WTC11 (cell line): Measurements from ENCODE around the gene FYN. TPM values are rescaled to one million over a fixed set of nuclear protein-coding genes. Genes with fewer than 3 reads are reported as not detected.

Experiments
- ATAC-seq: fragments of 200-7000 bp; cut with Tn5 transposase; 2 replicates; pipeline ENCODE4 v1.10.0; 2021; ENCODE audit warnings: mild to moderate bottlenecking, moderate library complexity
- CTCF ChIA-PET: fragments of 300-600 bp; sonication (Branson Sonifier 250); formaldehyde crosslinking; loops from one replicate; lab custom pipeline; 2021; ENCODE audit warnings: antibody characterized with exemption; lab: Charles Lee
- POLR2A ChIA-PET: fragments of 350-600 bp; sonication (Branson Sonifier 250); formaldehyde crosslinking; loops from one replicate; lab custom pipeline; 2021; ENCODE audit warnings: antibody characterized with exemption; lab: Charles Lee
- DNase-seq: peaks from one replicate; pipeline ENCODE4 v3.0.0; 2021; ENCODE audit warnings: low spot score
- H3K27ac Mint-ChIP-seq: 2 replicates; pipeline ENCODE4 v1.8.0; 2021; ENCODE audit warnings: mixed read lengths
- H3K27me3 Mint-ChIP-seq: 2 replicates; pipeline ENCODE4 v1.8.0; 2021; ENCODE audit warnings: low read depth, mild to moderate bottlenecking, moderate library complexity, mixed read lengths
- H3K36me3 Mint-ChIP-seq: 2 replicates; pipeline ENCODE4 v1.8.0; 2021; ENCODE audit warnings: mixed read lengths
- H3K4me1 Mint-ChIP-seq: 2 replicates; pipeline ENCODE4 v1.8.0; 2022; ENCODE audit warnings: mixed read lengths
- H3K4me3 Mint-ChIP-seq: 2 replicates; pipeline ENCODE4 v1.8.0; 2021; ENCODE audit warnings: mild to moderate bottlenecking, moderate library complexity, mixed read lengths
- H3K9me3 Mint-ChIP-seq: 2 replicates; pipeline ENCODE4 v1.8.0; 2021; ENCODE audit warnings: mixed read lengths
- CTCF ChIP-seq: fragments of 200-600 bp; IDR thresholded peaks from 2 replicates; pipeline ENCODE4 v1.8.0; 2022; ENCODE audit warnings: antibody characterized with exemption
- EMX1 ChIP-seq: fragments of 250-450 bp; sonication (Bioruptor Pico); IDR thresholded peaks from 2 replicates; pipeline ENCODE4 v1.8.0; 2021; ENCODE audit warnings: mild to moderate bottlenecking
- ERG ChIP-seq: fragments of 250-450 bp; sonication (Bioruptor Pico); IDR thresholded peaks from 2 replicates; pipeline ENCODE4 v1.8.0; 2021; ENCODE audit warnings: mild to moderate bottlenecking
- ESRRA ChIP-seq: sonication (generic); formaldehyde crosslinking; IDR thresholded peaks from 2 replicates; pipeline ENCODE4 v1.8.1; 2022; ENCODE audit warnings: mild to moderate bottlenecking, missing genetic modification reagents, borderline replicate concordance
- GABPB1 ChIP-seq: sonication (generic); formaldehyde crosslinking; IDR thresholded peaks from 2 replicates; pipeline ENCODE4 v1.8.1; 2023; ENCODE audit warnings: mild to moderate bottlenecking, missing genetic modification reagents
- GTF2I ChIP-seq: fragments of 250-450 bp; sonication (Bioruptor Pico); conservative IDR thresholded peaks from 2 replicates; pipeline ENCODE4 v1.4.0; 2021; ENCODE audit warnings: mild to moderate bottlenecking
- HMGA2 ChIP-seq: fragments of 250-450 bp; sonication (Bioruptor Pico); IDR thresholded peaks from 2 replicates; pipeline ENCODE4 v1.4.0; 2021; ENCODE audit warnings: mild to moderate bottlenecking, moderate library complexity
- HMGXB4 ChIP-seq: sonication (generic); formaldehyde crosslinking; IDR thresholded peaks from 2 replicates; pipeline ENCODE4 v1.8.1; 2023; ENCODE audit warnings: mild to moderate bottlenecking, moderate library complexity, missing genetic modification reagents
- KAT7 ChIP-seq: sonication (generic); formaldehyde crosslinking; IDR thresholded peaks from 2 replicates; pipeline ENCODE4 v1.8.1; 2023; ENCODE audit warnings: missing genetic modification reagents, mild to moderate bottlenecking, borderline replicate concordance
- NR2C2 ChIP-seq: sonication (generic); formaldehyde crosslinking; IDR thresholded peaks from 2 replicates; pipeline ENCODE4 v1.8.0; 2022; ENCODE audit warnings: mild to moderate bottlenecking, missing genetic modification reagents
- PRDM15 ChIP-seq: sonication (generic); formaldehyde crosslinking; IDR thresholded peaks from 2 replicates; pipeline ENCODE4 v1.8.0; 2022; ENCODE audit warnings: missing genetic modification reagents
- STAT6 ChIP-seq: sonication (generic); formaldehyde crosslinking; conservative IDR thresholded peaks from 2 replicates; pipeline ENCODE4 v1.8.1; 2023; ENCODE audit warnings: mild to moderate bottlenecking, low read depth, missing genetic modification reagents, moderate library complexity
- TCF7 ChIP-seq: sonication (generic); formaldehyde crosslinking; IDR thresholded peaks from 2 replicates; pipeline ENCODE4 v1.8.0; 2022; ENCODE audit warnings: mild to moderate bottlenecking, low read depth, missing genetic modification reagents, moderate library complexity
- TEAD1 ChIP-seq: sonication (generic); formaldehyde crosslinking; IDR thresholded peaks from 2 replicates; pipeline ENCODE4 v1.8.0; 2022; ENCODE audit warnings: mild to moderate bottlenecking, missing genetic modification reagents
- ZBTB43 ChIP-seq: sonication (generic); formaldehyde crosslinking; IDR thresholded peaks from 2 replicates; pipeline ENCODE4 v1.8.1; 2023; ENCODE audit warnings: mild to moderate bottlenecking, missing genetic modification reagents
- ZNF263 ChIP-seq: sonication (generic); formaldehyde crosslinking; IDR thresholded peaks from 2 replicates; pipeline ENCODE4 v1.8.1; 2022; ENCODE audit warnings: low read depth, mild to moderate bottlenecking, moderate library complexity, missing genetic modification reagents
- ZNF281 ChIP-seq: sonication (generic); formaldehyde crosslinking; IDR thresholded peaks from 2 replicates; pipeline ENCODE4 v1.8.0; 2023; ENCODE audit warnings: mild to moderate bottlenecking, missing genetic modification reagents
- ZNF671 ChIP-seq: fragments of 250-450 bp; sonication (Bioruptor Pico); IDR thresholded peaks from 2 replicates; pipeline ENCODE4 v1.8.0; 2021; ENCODE audit warnings: mild to moderate bottlenecking
- total RNA-seq: library from RNA; stranded (reverse); gene quantifications from 3 replicates; pipeline ENCODE4 v1.2.3, GENCODE V29; 2021

Gene FYN
- total RNA-seq, 1 experiment from 2014 or later, result 63.9 TPM

- TF ChIP-seq STAT6 (CRISPR knock-in tag), result no peak
- no peak for TF ChIP-seq HMGXB4 (CRISPR knock-in tag)
- TF ChIP-seq NR2C2 (CRISPR knock-in tag), result no peak
- TF ChIP-seq ZNF671 (CRISPR knock-in tag), result no peak
Observed at GRCh38 chr6:111825439-111826086, 47.7 kb downstream of the FYN start (continued).

GRCh38 chr6:111824608-111825337 lies 48.5 kb downstream of the FYN start:
- no peak for DNase-seq
- no peaks in the 10 kb centered on the region for H3K4me1 Mint-ChIP-seq
- ChIA-PET CTCF (interaction anchor here (1.0 to 1.2 kb wide), 2 partner anchors 29 to 115 kb away, joined by 3 to 4 read pairs; no protein-coding TSS in a partner anchor), POLR2A (no interaction called here)
- no peak overlapping the region; the same call in 1 of the 2 replicates for H3K27ac Mint-ChIP-seq
- TF ChIP-seq ZNF263 (CRISPR knock-in tag) (no peak), EMX1 (CRISPR knock-in tag) (no peak), GABPB1 (no peak), ERG (CRISPR knock-in tag) (no peak), HMGA2 (CRISPR knock-in tag) (no peak), CTCF (no peak), TEAD1 (no peak), GTF2I (CRISPR knock-in tag) (no peak), ESRRA (CRISPR knock-in tag) (no peak), KAT7 (CRISPR knock-in tag) (no peak), TCF7 (no peak), PRDM15 (no peak), ZNF281 (CRISPR knock-in tag) (no peak), ZBTB43 (CRISPR knock-in tag) (no peak)
- no peaks in the 10 kb centered on the region for H3K27me3 Mint-ChIP-seq
- no peak overlapping the region for H3K4me3 Mint-ChIP-seq
- peaks cover 8% of the 10 kb centered on the region for H3K9me3 Mint-ChIP-seq
- ATAC-seq, result no peak
- peaks cover 7% of the 10 kb centered on the region; the same call in 1 of the 2 replicates for H3K36me3 Mint-ChIP-seq
